ENCODE results near the gene TCF3. TPM values are rescaled to one million over a fixed set of nuclear protein-coding genes. Genes with fewer than 3 reads are reported as not detected.

Gene TCF3
- total RNA-seq, 1 experiment from 2014 or later, result 304 TPM

DNA sequence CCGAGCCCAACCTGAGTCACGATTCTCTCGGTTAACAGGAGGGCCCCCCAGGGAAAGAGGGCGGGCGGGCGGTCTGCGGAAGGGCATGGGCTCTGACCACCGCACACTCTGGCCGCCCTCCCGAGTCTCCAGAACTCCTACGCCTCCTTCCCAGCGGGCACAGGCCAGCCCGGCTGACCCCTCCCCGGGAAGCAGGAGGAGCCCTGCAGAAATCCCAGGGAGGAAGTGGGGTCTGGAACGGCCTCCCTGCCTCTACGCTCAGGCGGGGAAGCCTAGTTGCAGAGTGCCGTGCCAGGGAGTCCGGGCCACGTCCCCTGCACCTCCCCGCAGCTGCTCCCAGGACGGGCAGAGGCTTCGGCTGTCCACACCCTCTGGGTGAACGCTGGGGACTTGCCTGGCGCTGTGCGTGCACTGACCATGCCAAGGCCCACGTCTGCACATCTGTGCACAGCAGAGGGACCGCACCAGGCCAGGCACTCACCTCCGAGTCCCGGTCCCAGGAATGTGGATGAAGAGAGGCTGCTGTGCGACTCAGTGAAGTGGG is 20.8 kb downstream of the TCF3 start:
- Histone ChIP-seq H3K79me1 (ENCODE audit: insufficient read depth, low read depth, low read length, poor library complexity, severe bottlenecking) (peaks cover 4% of the 10 kb centered on the region), H3K9ac (ENCODE audit: extremely low read depth, insufficient read length, low read length) (no peak overlapping the region), H3K4ac (ENCODE audit: low read depth, low read length) (no peak overlapping the region), H3K56ac (ENCODE audit: insufficient read length, low read depth, low read length) (no peak overlapping the region), H3K79me2 (ENCODE audit: insufficient read depth, low read length) (no peaks in the 10 kb centered on the region), H3K18ac (ENCODE audit: insufficient read length, low read depth, low read length) (no peak overlapping the region), H2AK5ac (ENCODE audit: insufficient read length, low read length) (no peak overlapping the region), H2BK15ac (ENCODE audit: low read depth, low read length) (no peak overlapping the region), H2BK20ac (ENCODE audit: low read depth, low read length, poor library complexity, severe bottlenecking) (no peak overlapping the region), H4K5ac (ENCODE audit: insufficient read length, low read depth, low read length) (no peak overlapping the region), H3K14ac (ENCODE audit: insufficient read depth, low read length) (no peak overlapping the region), H3K23ac (ENCODE audit: insufficient read length, low read depth, low read length) (no peak overlapping the region), H3K4me2 (ENCODE audit: insufficient read depth, insufficient read length, low read length) (no peak overlapping the region), H2AFZ (ENCODE audit: low read length) (no peak overlapping the region), H2BK12ac (ENCODE audit: insufficient read length, low read depth, low read length) (no peak overlapping the region), H3K27ac (ENCODE audit: insufficient read length, low read depth, low read length) (no peak overlapping the region), H4K20me1 (ENCODE audit: control insufficient read depth, insufficient read depth, insufficient read length) (no peaks in the 10 kb centered on the region), H3K23me2 (ENCODE audit: insufficient read length, low read depth, low read length, poor library complexity, severe bottlenecking) (no peaks in the 10 kb centered on the region), H4K91ac (ENCODE audit: insufficient read length, low read depth, low read length) (no peak overlapping the region), H3K9me3 (ENCODE audit: control insufficient read depth, low read depth, low read length) (no peaks in the 10 kb centered on the region), H3T11ph (ENCODE audit: low read length) (no peak overlapping the region), H2BK5ac (ENCODE audit: insufficient read length, low read length) (no peak overlapping the region), H4K8ac (replicated peaks; ENCODE audit: insufficient read length, low read depth, low read length) (no peak overlapping the region), H3K4me1 (ENCODE audit: insufficient read depth, low read length) (no peaks in the 10 kb centered on the region), H2BK120ac (ENCODE audit: low read depth, low read length, poor library complexity, severe bottlenecking) (no peak overlapping the region), H3K27me3 (ENCODE audit: insufficient read depth, low read length) (no peaks in the 10 kb centered on the region)
- DNase-seq, result no peak
- TF ChIP-seq, protein P1, sequence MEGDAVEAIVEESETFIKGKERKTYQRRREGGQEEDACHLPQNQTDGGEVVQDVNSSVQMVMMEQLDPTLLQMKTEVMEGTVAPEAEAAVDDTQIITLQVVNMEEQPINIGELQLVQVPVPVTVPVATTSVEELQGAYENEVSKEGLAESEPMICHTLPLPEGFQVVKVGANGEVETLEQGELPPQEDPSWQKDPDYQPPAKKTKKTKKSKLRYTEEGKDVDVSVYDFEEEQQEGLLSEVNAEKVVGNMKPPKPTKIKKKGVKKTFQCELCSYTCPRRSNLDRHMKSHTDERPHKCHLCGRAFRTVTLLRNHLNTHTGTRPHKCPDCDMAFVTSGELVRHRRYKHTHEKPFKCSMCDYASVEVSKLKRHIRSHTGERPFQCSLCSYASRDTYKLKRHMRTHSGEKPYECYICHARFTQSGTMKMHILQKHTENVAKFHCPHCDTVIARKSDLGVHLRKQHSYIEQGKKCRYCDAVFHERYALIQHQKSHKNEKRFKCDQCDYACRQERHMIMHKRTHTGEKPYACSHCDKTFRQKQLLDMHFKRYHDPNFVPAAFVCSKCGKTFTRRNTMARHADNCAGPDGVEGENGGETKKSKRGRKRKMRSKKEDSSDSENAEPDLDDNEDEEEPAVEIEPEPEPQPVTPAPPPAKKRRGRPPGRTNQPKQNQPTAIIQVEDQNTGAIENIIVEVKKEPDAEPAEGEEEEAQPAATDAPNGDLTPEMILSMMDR (conservative IDR thresholded peaks at IDR 0.05), result no peak
- H3K4me3 Mint-ChIP-seq, result no peak overlapping the region
- no peaks in the 10 kb centered on the region for H3K4me1 Mint-ChIP-seq
- no peaks in the 10 kb centered on the region for H3K27me3 Mint-ChIP-seq (ENCODE audit: low read depth)
- H3K36me3 Mint-ChIP-seq (ENCODE audit: insufficient read depth in 1 of 3, low read depth in 3 of 3), result peaks cover 18 to 46% (median 42%) of the 10 kb centered on the region in 3 experiments
- H3K9me3 Mint-ChIP-seq, result peaks cover 0 to 3% of the 10 kb centered on the region in 2 experiments; a peak in 1 of 5 replicates
- no peak overlapping the region for H3K27ac Mint-ChIP-seq
- WGBS (ENCODE audit: extremely low coverage, insufficient read length, low lambda C conversion rate), result no CpG with 5 or more reads among the region's 31 CpGs

Measured in H9 (cell line).